Right lobe of liver (tissue), 4 donors: ENCODE data around the gene FADS1.

Experiments used
- POLR2A ChIP-seq: fragments of 450-650 bp; IDR thresholded peaks from one replicate; pipeline ENCODE4 v1.6.1; 2017; ENCODE audit warnings: antibody characterized with exemption, mild to moderate bottlenecking
- TF ChIP-seq, protein P1 (sequence below), 4 donors: fragments of 200-600 bp in 3 of 4; fragments of 450-650 bp in 1 of 4; IDR thresholded peaks; one replicate each; pipeline versions ENCODE4 v1.5.1 to v1.8.0; 2016 to 2022; ENCODE audit warnings: antibody characterized with exemption in 4 of 4, mild to moderate bottlenecking in 2 of 4
- donor health status: DM: no; HTN: no; CAD: no.
- donor health status: DM: no; HTN: no; CAD: no.
- donor health status: DM: no; HTN: yes; CAD: no.

DNA sequence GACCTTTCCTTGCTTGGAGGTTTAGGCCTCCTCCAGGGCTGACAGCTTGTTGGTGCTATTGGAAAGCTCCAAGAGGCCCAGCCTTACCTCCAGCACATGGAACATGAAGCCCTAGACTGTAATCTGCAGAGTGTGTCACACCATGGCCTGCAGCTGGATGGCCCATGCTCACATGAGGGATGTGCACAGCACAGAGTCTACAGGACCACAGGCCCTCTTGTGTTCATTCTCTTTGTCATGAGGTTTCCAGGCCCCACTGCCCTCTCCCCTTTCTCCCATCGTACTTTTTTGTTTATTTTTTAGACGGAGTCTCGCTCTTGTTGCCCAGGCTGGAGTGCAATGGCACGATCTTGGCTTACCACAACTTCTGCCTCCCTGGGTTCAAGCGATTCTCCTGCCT, 10.0 kb downstream of the FADS1 start:
- TF ChIP-seq, protein P1, sequence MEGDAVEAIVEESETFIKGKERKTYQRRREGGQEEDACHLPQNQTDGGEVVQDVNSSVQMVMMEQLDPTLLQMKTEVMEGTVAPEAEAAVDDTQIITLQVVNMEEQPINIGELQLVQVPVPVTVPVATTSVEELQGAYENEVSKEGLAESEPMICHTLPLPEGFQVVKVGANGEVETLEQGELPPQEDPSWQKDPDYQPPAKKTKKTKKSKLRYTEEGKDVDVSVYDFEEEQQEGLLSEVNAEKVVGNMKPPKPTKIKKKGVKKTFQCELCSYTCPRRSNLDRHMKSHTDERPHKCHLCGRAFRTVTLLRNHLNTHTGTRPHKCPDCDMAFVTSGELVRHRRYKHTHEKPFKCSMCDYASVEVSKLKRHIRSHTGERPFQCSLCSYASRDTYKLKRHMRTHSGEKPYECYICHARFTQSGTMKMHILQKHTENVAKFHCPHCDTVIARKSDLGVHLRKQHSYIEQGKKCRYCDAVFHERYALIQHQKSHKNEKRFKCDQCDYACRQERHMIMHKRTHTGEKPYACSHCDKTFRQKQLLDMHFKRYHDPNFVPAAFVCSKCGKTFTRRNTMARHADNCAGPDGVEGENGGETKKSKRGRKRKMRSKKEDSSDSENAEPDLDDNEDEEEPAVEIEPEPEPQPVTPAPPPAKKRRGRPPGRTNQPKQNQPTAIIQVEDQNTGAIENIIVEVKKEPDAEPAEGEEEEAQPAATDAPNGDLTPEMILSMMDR (IDR thresholded peaks at IDR 0.05): no peak
- TF ChIP-seq POLR2A: no peak
